Measurements from ENCODE around the gene KIF12.
A peak's percentile ranks its signal among the peaks of the same experiment; 100 is the strongest.

KIF12 gene

DNA sequence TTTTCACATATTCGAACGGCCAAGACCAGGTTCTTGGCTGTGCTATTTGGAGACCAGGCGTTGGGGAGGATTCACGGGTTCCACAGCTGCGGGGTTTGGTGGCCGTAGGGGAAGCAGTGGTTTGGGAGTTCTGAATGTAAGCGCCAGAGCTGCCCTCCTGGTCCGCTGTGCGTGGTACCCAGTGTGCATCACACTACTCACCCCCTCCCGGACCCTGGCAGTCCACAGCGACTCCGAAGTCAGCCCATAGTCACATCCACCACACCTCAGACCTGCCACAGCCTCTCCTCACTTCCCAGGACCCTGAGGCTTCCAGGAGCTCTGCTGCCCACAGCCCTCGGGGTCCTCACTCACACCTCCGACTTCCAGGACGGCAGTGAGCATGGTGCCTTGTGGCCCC lies 47.8 kb downstream of the KIF12 start:
- Mint-ChIP-seq H3K27ac (no peak overlapping the region), H3K4me3 (no peak overlapping the region), H3K4me1 (peaks cover 19% of the 10 kb centered on the region), H3K27me3 (ENCODE audit: low read depth, poor library complexity) (no peaks in the 10 kb centered on the region), H3K36me3 (ENCODE audit: low read depth) (peaks cover 62% of the 10 kb centered on the region), H3K9me3 (no peaks in the 10 kb centered on the region)
- TF ChIP-seq, protein P1, sequence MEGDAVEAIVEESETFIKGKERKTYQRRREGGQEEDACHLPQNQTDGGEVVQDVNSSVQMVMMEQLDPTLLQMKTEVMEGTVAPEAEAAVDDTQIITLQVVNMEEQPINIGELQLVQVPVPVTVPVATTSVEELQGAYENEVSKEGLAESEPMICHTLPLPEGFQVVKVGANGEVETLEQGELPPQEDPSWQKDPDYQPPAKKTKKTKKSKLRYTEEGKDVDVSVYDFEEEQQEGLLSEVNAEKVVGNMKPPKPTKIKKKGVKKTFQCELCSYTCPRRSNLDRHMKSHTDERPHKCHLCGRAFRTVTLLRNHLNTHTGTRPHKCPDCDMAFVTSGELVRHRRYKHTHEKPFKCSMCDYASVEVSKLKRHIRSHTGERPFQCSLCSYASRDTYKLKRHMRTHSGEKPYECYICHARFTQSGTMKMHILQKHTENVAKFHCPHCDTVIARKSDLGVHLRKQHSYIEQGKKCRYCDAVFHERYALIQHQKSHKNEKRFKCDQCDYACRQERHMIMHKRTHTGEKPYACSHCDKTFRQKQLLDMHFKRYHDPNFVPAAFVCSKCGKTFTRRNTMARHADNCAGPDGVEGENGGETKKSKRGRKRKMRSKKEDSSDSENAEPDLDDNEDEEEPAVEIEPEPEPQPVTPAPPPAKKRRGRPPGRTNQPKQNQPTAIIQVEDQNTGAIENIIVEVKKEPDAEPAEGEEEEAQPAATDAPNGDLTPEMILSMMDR (IDR thresholded peaks at IDR 0.05), result no peak
- DNase-seq, result no peak

DNA sequence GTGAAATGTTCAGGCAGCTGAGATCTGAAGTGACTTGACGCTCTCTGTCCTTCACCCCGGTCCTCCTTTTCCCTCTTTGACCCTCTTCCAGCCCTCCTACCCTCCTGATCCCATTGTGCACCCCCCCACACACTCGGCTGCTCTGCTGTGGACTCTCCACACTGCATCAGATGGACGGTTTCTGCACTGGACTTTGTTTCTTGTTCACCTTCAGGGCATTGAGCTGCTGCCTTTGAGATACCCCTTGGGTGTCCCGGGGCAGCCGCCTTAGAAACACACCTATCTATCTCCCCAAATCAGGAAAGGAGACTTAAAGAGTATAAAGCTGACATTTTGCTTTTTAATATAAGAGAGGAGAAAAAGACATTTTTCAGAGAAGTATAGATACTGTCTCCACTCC lies 48.4 kb downstream of the KIF12 start:
- Mint-ChIP-seq H3K36me3 (ENCODE audit: low read depth) (peaks cover 67% of the 10 kb centered on the region), H3K27me3 (ENCODE audit: low read depth, poor library complexity) (no peaks in the 10 kb centered on the region), H3K9me3 (no peaks in the 10 kb centered on the region), H3K27ac (no peak overlapping the region), H3K4me1 (peaks cover 13% of the 10 kb centered on the region), H3K4me3 (no peak overlapping the region)
- no peak for DNase-seq
- TF ChIP-seq, protein P1 (IDR thresholded peaks at IDR 0.05), result no peak

DNA sequence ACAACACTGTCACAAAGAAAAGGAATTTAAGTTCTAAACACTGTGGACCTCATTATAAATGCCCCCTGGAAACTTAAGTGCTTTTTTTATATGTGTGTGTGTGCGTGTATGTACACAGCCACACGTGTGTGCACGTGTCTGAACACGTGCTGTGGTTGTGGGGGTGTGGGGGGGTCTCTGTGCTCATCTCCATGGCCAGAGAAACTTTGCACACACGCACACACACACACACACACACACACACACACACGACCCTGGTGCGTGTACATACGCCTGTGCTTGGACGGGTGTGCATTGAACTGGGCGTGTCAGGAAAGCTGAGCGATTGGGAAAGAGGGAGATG lies 48.9 kb downstream of the KIF12 start:
- no peaks in the 10 kb centered on the region for H3K27me3 Mint-ChIP-seq (ENCODE audit: low read depth, poor library complexity)
- H3K9me3 Mint-ChIP-seq, result no peaks in the 10 kb centered on the region
- peaks cover 8% of the 10 kb centered on the region for H3K4me1 Mint-ChIP-seq
- no peak overlapping the region for H3K27ac Mint-ChIP-seq
- TF ChIP-seq, protein P1 (IDR thresholded peaks at IDR 0.05), result no peak
- H3K4me3 Mint-ChIP-seq, result no peak overlapping the region
- DNase-seq, result no peak
- H3K36me3 Mint-ChIP-seq (ENCODE audit: low read depth), result peaks cover 68% of the 10 kb centered on the region

DNA sequence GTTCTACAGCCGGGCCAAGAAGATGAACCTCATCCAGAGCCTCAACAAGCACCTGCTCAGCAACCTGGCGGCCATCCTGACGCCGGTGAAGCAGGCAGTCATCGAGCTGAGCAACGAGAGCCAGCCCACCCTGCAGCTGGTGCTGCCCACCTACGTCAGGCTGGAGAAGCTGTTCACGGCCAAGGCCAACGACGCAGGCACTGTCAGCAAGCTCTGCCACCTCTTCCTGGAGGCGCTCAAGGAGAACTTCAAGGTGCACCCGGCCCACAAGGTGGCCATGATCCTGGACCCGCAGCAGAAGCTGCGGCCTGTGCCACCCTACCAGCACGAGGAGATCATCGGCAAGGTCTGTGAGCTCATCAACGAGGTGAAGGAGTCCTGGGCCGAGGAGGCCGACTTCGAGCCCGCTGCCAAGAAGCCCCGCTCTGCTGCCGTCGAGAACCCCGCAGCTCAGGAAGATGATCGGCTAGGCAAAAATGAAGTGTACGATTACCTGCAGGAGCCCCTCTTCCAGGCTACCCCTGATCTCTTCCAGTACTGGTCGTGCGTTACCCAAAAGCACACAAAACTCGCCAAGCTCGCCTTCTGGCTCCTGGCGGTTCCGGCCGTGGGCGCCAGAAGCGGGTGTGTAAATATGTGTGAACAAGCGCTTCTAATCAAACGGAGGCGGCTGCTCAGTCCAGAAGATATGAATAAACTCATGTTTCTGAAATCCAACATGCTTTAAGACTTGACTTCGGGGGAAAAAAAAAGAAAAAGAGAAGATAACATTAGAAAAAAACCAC lies 49.5 kb downstream of the KIF12 start:
- DNase-seq, result no peak
- Mint-ChIP-seq H3K27me3 (ENCODE audit: low read depth, poor library complexity) (no peaks in the 10 kb centered on the region), H3K4me1 (peaks cover 6% of the 10 kb centered on the region), H3K4me3 (no peak overlapping the region), H3K9me3 (no peaks in the 10 kb centered on the region), H3K27ac (peak overlapping the region; percentile 61), H3K36me3 (ENCODE audit: low read depth) (peaks cover 73% of the 10 kb centered on the region)
- TF ChIP-seq, protein P1 (IDR thresholded peaks at IDR 0.05), result no peak

DNA sequence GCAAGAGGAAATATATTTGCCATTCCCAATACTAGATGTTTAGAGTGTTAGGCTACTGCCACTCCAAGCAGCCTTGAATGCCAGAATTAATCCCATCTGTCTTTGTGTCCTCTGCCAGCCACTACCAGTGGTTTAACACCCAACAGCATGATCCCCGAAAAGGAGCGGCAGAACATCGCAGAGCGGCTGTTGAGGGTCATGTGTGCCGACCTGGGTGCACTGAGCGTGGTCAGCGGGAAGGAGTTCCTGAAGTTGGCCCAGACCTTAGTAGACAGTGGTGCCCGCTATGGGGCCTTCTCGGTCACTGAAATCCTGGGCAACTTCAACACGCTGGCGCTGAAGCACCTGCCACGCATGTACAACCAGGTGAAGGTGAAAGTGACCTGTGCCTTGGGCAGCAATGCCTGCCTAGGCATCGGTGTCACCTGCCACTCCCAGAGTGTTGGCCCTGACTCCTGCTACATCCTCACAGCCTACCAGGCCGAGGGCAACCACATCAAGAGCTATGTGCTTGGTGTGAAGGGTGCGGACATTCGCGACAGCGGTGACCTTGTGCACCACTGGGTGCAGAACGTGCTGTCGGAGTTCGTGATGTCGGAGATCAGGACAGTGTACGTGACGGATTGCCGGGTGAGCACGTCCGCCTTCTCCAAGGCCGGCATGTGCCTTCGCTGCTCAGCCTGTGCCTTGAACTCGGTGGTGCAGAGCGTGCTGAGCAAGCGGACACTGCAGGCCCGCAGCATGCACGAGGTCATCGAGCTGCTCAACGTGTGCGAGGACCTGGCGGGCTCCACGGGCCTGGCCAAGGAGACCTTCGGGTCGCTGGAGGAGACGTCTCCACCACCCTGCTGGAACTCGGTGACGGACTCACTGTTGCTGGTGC lies 50.3 kb downstream of the KIF12 start:
- H3K4me1 Mint-ChIP-seq, result no peaks in the 10 kb centered on the region
- H3K4me3 Mint-ChIP-seq, result no peak overlapping the region
- H3K9me3 Mint-ChIP-seq, result peaks cover 7% of the 10 kb centered on the region
- peaks cover 81% of the 10 kb centered on the region for H3K36me3 Mint-ChIP-seq (ENCODE audit: low read depth)
- no peaks in the 10 kb centered on the region for H3K27me3 Mint-ChIP-seq (ENCODE audit: low read depth, poor library complexity)
- H3K27ac Mint-ChIP-seq, result no peak overlapping the region
- TF ChIP-seq, protein P1 (IDR thresholded peaks at IDR 0.05), result no peak
- no peak for DNase-seq
